NCI-H128 (cell line): ENCODE results near the gene RNF5.
"Not testable (repeated sequence)": the region's sequence is repeated elsewhere in the genome, so short reads cannot be mapped to it uniquely, and the experiment has no call there.

Experiments used
- DNase-seq: peaks from one replicate; lab custom pipeline; 2025; ENCODE audit not compliant: unreplicated experiment; lab: John Stamatoyannopoulos, UW

RNF5 gene

DNA sequence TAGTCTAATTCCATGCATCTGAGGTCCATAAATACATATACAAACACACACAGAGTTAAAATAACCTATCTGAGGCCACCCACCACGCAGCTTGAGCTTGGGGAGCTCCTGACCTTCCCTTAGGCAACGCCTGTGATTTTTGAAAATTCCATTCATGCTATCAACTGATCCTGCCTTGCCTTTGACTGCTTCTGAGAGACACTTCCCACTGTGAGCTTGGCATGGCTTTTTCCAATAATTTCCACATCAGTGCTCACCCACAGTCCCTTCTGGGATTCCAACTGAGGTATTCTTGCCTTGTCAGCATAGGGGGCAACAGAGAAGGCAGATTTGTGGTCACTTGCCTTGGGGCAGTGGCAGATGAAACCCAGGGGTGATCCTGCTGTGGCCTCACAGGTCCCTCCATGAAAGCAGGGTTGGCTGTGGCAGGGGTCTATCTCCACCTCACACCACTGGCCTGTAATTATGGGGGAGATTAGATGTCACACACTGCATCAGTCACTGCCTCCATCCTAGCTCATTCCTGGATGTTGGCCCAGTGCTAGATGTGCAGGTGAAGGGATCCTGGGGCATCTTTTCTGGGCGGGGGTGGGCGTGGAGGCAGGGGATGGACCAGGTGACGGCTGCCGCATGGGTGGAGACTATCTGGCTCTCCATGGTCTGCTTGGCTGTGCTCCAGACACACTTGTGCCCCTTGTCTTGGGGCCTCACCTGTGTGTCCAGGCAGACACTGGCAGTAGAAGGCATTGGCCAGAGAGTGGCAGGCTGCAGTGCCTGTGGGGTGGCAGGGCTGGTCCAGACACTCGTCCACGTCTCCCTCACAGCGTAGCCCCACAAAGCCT lies 25.4 kb downstream of the RNF5 start:
- no peak for DNase-seq

DNA sequence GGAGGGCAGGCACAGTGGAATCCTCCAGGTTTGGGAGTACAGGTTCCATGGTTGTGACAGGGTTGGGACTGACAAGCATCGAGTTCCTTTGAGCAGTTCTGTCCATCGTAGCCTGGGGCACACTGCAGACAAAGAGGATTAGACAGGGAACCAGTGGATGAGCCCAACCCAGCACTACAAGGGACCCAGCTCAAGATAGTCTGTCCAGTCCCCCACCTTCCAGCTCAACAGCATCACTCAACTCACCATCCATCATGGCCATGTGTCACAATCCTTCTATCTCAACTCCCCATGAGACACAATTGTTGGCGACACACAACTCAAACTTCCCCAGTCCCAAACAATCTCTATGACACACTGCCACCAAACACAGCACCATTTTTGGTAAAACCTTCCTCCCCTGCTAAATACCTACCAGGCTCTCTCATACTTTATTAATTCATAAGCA lies 26.1 kb downstream of the RNF5 start:
- DNase-seq, result no peak

- no peak for DNase-seq
Observed at GRCh38 chr6:32208996-32209395, 30.8 kb downstream of the RNF5 start.

DNA sequence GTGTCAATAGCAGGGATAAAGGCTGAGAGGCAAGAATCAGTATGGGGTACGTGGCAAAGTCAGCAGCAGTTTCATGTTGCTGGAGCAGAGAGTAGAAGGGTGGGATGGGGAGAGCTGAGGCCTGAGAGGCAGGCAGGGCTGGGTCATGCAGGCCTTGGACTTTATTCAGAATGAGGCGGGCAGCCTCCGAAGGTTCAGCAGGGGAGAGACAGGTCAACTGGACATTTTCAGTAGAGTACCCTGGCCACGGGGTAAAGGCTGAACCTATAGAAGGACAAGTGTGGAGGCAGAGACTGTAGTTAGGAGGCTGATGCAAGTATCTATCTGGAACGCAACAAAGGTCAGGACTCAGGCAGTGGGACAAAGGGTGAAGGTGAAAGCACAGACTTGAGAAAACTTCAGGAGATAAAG lies 32.0 kb downstream of the RNF5 start:
- no peak for DNase-seq

- DNase-seq, result not testable (repeated sequence)
Observed at GRCh38 chr6:32211432-32211831, 33.2 kb downstream of the RNF5 start.

DNA sequence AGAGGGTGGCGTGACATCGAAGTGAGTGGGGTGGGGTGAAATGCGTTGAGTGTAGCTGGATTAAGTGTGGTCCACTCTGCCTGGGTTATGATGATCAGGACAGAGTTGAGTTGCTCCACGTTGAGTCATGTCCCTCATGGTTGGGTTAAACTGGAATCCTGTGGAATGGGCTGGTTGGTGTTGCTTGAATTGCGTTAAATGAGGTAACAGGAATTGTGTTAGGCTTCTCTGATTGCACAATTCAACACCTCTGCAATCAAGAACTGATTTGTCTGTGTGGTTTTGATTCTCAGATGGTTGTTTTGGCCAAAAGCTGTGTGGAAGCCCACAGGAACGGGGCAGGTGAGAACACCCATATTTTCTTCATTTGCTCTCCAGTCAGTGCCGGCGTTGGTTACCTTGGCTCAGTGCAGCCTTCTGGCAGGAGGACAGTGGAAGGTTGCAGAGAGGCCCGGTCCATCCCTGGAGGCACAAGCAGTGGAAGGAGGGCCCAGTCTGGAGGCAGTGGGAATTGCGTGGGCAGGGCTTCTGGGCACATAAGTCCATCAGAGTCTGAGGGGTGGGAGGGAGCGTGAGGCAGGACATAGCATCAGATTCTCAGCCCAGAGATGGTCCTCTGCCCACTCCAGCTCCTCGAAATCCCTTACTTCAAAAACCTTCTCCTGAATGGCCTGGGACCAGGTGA lies 34.0 kb downstream of the RNF5 start:
- DNase-seq, result no peak

DNA sequence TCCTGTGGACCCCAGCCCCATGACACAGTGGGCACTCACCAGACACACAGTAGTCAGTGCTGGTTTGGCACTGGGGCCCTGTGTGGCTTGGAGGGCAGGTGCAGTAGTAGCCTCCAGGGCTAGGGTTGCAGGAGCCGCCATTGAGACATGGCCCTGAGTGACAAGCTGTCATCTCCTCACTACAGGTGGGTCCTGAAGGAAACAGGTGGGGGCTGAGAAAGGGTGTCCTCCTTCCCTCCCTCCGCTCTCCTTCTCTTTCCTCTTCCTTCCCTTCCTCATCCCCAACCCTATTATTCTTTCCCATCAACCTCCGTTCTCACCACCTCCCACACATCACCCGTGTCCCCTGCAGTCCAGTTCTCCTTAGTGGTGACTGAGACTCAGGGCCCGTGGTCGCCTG lies 35.4 kb downstream of the RNF5 start:
- no peak for DNase-seq

- no peak for DNase-seq
Observed at GRCh38 chr6:32214126-32214525, 35.9 kb downstream of the RNF5 start.

- DNase-seq, result no peak
Observed at GRCh38 chr6:32215617-32216016, 37.4 kb downstream of the RNF5 start.

- DNase-seq, result no peak
Observed at GRCh38 chr6:32216285-32216684, 38.1 kb downstream of the RNF5 start.

- no peak for DNase-seq
Observed at GRCh38 chr6:32216998-32217397, 38.8 kb downstream of the RNF5 start.

GRCh38 chr6:32218167-32218566 lies 40.0 kb downstream of the RNF5 start:
- no peak for DNase-seq

DNA sequence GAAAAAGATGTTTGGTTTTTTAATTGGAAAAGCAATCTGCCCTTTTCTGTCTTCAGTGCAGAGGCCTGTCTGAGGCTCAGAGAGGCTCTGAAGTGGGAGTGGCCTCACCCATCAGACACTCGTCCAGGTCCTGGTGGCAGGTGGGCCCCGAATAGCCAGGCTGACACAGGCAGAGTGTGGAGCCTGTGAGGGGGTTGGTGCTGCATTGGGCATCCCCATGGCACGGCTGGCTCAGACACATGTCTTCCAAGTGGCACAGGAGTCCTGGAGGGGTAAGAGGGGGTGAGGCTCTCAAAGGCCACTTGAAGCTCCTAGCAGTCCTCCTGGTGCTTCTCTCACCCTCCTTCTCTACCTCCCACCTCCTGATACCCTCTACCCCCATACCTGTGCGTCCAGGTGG lies 41.8 kb downstream of the RNF5 start:
- no peak for DNase-seq

- DNase-seq, result no peak
Observed at GRCh38 chr6:32222333-32223230, 44.4 kb downstream of the RNF5 start.

DNA sequence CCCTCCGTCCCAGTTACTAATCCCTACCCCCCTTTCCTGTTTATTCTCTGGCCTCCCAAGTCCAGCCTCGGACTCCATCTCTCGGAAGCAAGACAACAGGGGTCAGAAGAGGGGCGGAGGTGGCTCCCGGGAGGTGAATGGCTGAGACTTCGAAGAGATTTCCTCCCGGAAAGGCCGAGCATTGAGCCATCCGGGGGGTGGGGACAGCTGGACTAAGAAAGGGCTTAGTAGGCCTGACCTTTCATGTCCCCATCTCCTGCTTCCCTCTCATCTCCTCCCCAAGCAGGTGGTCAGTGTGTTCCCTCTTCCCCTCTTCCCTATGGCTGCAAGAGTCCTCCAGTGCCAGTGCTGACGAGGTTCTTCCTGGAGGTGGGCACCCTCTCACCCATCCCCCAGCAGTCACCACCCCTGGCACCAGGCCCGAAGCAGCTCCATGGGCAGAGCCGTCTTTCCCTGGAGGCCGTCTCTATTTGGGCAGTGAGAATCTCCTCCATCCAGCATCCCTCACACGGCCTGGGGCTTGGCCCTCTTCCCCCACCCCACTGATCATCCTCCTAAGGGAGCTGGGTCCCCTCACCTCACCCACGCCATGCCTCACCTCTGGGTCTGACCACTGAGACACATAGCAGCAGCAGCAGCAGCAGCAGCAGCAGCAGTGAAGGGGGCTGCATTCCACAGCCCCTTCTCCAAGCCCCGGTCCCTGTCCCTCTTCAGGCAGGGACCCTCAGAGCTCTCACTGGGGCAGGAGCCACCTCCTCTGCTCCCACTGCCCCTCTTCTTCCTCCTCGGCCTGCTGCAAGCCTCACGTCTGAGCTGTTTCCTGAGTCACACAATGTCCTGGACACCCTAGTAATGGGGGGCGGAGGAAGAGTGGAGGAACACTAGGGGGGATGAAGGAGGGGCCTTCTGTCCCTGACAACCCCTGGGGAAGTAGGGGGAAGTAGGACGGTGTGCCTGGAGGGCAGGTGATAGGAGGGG lies 45.3 kb downstream of the RNF5 start, which contains the start of gene NOTCH4:
Gene NOTCH4 (minus strand): TSS at position 810 of the 978 bp plus-strand sequence. CDS start 139 bp downstream, at position 671.
- no peak for DNase-seq

- DNase-seq, result no peak
Observed at GRCh38 chr6:32224696-32225095, 46.5 kb downstream of the RNF5 start.

DNA sequence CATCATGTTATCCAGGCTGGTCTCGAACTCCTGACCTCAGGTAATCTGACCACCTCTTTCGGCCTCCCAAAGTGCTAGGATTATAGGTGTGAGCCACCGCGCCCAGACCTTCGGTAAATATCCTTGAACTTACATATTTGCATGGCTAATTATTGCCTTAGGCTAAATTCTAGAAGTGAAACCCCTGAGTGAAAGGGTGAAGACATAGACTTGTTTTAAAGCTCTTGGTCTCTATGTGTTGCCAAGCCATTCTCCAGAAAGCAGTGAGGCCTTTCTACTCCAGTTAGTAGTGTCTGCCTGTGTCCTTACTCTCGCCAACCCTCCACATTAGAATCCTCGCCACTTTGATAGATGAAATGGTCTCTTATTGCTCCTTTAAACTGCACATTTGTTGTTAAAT lies 48.2 kb downstream of the RNF5 start:
- no peak for DNase-seq
